GM21529 (cell line): ENCODE data around the gene DMD.
"Not testable (repeated sequence)": the region's sequence is repeated elsewhere in the genome, so short reads cannot be mapped to it uniquely, and the experiment has no call there.

Source experiments
- ATAC-seq: cut with Tn5 transposase; IDR thresholded peaks from one replicate; pipeline ENCODE4 v1.9.1; 2021; ENCODE audit not compliant: unreplicated experiment

DMD gene

DNA sequence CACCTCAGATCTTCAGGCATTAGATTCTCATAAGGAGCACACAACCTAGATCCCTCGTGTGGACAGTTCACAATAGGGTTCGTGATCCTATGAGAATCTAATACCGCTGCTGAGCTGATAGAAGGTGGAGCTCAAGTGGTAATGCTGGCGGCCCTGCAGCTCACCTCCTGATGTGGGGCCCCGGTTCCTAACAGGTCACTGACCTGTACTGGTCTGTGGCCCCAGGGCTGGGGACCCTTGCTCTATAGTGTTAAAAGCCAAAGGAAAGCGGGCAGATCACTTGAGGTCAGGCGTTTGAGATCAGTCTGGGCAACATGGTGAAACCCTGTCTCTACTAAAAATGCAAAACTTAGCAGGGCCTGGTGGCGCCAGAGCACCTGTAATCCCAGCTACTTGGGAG lies 1092.5 kb downstream of the DMD start:
- no peak for ATAC-seq

DNA sequence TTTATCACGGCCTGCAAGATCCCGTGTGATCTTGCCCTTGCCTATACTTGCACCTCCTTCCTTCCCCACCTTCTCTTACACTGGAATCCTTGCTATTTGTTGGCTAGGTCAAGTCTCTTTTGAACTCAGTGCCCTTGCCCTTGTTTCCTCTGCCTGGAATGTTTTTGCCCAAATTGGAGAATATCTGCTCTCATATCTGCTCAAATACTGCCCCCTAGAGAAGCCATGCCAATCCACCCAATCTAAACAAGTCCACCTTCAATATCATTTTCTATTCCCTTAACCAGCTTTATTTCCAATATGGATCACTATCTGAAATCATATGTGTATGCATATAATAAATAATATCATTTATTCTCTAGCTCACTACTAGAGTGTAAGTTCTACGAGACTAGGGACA lies 1095.3 kb downstream of the DMD start:
- ATAC-seq, result no peak

DNA sequence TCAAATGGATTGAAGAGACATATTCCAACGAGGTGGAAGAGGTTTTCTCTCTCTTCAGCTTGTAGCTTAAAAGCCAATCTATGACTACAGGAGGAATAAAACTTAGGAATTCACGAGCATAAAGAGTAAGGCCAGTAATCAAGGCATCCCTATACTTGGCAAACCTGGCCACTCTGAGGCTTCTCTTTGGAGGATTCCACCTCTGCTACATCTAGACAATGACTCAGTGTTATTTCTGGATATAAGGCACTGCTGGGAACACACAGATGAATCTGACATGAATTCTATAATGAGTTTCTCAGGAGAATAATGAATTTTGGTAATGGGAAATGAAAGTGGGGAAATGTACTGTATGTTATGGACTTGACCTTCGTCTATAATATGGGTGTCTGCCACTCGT lies 1123.7 kb downstream of the DMD start:
- ATAC-seq, result no peak

DNA sequence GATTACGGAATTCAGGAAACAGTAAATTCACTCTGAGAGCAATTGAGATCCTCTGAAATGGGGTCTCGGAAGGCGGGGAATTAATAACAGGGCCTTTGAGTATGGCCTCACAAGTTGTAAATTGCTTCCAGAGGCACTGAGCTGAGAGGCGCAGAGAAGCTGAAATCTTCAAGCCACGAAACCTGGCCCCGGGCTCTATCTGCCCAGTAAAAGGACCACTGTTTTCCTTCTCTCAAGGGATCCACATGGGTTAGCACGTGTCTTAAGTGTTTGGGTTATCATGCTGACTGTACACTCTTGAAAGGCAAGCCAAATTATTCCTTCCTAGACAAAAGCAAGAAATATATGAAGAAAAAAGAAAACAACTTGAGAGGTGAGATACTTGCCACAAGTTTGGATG lies 1126.6 kb downstream of the DMD start:
- ATAC-seq, result no peak

DNA sequence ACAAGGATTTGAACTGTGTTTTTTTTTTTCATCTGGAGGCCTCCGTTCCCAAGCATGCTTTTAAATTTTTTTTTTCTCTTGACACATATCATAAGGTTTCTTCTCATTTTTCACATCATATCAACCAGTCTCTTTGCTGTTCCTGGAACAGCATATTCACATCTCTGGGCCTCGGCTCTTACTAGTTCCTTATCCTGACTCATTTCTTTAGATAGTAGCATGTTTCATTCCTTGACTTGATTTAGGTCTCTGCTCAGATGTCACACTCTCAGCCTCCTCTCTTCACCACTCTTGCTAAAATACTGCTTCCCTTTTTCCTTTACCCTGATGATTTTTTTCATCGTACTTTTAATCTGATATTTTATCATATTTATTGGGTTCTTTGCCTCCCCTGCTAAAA lies 1163.1 kb downstream of the DMD start:
- ATAC-seq, result no peak

DNA sequence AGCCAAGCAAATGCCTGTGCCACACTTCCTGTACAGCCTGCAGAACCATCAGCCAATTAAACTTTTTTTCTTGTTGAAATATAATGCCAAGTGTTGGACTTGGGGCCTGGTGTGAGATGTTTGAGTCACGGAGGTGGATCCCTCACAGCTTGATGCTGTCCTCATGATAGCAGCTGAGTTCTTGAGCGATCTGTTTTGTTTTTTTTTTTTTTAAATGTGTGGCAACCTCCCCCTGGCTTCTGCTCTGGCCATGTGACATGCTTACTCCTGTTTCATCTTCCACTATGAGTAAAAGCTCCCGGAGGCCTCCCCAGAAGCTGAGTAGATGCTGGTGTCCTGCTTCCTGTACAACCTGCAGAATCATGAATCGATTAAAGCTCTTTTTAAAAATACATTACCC lies 1166.2 kb downstream of the DMD start:
- no peak for ATAC-seq

DNA sequence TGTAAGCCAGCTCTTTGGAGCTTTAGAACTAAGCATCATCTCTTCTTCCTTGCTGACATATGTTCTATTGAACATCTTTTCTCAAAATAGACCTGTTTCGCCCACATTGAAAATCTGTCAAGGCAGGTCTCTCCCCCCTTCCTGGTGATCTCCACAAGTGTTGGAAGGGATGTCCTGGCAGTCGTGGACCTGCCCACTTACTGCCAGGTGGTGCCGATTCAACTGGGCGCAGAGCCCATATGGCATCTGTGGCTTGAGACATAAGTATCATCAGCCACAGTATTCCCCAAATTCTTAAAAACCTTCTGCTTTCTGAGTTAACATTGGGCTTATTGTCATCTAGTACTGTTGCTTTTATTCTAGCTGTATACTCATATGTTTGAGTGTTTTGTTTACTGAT lies 1170.2 kb downstream of the DMD start:
- no peak for ATAC-seq

DNA sequence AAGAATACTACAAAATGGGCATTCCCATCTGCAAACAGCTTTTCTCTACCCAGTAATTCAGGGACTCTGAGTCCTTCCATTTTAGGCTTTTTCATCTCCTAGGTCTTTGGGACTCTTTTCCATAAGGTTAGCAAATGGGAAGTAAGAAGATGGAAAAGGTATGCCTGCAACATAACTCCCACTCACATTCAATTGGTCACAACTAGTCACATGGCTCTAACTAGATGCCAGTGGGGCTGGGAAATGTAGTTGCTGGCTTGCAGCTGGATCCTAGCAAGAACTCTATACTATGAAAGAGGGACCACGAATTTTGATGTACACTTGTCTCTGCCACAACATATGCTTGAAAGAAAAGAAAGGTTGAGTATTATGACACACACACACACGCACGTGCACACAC lies 1184.6 kb downstream of the DMD start:
- no peak for ATAC-seq

DNA sequence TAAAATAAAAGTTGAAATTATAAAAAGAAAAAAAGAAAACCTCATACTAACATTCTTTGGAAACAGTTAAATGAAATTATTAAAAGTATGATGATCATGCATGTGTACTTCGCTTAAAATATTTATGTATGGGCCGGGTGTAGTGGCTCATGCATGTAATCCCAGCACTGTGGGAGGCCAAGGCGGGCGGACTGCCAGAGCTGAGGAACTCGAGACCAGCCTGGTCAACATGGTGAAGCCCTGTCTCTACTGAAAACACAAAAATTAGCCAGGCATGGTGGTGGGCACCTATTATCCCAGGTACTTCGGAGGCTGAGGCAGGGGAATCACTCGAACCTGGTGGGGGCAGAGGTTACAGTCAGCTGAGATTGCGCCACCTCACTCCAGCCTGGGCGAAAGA lies 1187.3 kb downstream of the DMD start:
- ATAC-seq, result no peak

DNA sequence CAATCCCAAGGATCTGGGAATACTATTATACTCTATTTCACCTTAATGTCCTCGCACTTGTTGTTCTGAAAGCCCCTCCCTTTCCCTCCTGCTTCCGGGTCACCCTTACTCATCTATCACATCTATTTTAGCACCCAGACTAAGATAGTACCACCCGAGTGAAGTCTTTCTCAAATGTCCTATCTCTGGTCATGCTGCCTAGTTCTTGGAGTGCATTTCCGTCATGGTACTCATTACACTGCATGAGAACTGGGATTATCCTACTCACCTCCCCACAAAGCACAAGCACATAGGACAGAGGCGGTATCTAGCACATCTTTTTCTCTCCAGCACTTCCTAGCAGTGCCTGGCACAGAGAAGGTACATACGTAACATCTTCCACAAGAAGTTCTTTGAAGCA lies 1195.2 kb downstream of the DMD start:
- ATAC-seq, result no peak

DNA sequence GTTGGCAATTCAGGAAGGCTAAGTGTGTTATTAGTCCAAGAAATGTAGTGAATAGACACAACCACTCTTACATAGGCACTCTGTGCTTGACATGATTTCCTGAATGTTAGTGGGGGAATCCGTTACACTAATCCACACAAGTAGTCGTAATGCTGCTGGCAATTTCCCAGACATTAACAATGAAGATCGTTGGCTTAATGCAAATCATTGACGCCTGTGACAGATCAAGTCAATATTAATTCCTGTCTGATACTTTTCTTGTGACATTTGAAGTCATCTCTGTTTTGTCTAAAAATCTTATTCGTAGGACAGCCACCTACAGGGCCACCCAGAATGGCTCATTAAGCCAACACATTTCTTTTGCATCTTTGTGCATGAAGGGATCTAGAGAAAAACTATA lies 1200.4 kb downstream of the DMD start:
- no peak for ATAC-seq

DNA sequence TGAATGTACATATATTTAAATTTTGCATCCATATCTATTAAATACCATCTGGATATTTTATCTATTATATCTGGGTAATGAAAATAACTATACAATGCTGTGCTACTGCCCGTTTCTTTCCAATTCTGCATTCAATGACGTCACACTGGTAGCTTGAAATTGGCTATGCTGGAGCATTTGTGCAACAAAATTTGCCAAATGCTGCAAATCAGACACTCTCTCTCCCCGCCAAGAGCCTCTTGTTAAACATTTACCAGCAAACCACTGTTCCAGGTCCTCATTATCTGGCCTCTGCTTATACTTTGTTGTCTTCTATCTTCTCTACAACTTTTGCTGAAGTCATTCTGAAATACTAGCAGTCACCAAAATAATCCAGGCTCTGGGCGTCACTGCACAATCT lies 1201.1 kb downstream of the DMD start:
- no peak for ATAC-seq

DNA sequence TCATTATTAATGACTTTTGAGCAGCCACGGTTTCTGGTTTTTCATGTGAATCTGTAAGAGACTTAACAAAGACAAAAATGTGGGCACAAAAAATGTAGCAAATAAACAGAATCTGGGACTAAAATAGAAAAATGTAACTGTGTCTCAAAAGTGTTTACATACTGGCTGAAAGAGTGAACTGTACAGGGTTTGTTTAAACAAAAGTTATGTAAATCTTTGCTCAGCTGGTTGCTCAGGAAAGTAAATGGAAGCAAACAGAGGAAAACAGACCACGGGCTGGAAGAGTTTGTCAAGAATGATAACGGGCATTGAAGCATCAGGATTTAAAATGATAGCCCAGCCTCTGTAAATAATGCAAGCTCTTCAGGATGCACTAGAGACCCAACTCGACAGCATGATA lies 1217.7 kb downstream of the DMD start:
- no peak for ATAC-seq

DNA sequence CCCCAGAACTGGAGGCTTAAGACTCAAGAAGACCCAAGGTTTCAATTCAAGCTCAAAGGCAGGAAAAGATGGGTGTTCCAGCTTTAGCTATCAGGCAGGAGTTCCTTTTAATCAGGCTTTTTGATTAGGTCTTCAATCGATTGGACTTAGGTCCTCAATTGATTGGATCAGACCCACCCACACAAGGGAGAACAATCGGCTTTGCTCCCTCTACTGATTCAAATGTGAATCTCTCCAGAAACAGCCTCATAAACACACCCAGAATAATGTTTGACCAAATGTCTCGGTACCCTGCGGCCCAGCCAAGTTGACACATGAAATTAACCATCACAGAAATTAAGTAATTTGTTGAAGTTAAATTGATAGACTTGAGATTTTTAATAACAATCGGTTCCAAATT lies 1222.4 kb downstream of the DMD start:
- no peak for ATAC-seq

DNA sequence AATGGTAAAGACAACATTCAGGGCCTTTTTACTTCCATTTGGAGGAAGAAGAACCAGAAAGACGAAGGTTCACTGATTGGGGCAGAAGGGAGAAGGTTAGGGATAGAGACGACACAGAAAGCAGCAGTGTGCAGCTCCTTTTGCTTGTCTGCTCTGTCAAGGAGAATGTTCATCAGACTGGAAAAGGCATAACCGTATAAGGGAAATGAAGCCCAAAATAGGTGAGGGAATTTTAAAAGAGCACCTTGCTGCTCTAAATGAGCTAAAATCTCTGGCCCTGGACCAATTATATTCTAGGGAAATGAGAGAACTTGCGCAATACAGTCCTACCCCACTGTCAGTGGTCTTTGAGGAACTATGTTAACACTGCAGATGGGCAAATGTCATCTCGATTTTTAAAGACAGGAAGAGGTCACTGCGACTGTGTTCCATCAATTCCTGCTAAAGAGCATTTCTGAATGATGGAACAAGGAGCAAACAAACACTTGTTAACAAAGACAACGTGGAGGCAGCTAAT lies 1229.7 kb downstream of the DMD start:
- no peak for ATAC-seq

DNA sequence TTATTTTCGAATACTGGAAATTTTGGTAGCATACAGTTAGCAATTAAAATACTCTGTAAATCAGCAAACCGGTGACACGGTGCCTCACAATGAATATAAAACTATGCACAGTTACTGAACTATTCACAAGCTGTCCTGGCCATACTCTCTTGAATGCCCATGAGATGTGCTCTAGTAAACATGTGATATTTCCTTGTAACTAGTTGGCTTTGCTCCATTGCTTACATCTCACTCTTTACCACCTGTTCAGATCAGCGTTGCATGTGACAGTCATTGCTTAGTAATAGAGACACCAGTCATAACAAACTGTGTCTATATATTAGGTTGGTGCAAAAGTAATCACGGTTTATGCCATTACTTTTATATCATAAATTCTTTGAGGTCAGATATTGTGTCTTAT lies 1241.6 kb downstream of the DMD start:
- ATAC-seq, result no peak

DNA sequence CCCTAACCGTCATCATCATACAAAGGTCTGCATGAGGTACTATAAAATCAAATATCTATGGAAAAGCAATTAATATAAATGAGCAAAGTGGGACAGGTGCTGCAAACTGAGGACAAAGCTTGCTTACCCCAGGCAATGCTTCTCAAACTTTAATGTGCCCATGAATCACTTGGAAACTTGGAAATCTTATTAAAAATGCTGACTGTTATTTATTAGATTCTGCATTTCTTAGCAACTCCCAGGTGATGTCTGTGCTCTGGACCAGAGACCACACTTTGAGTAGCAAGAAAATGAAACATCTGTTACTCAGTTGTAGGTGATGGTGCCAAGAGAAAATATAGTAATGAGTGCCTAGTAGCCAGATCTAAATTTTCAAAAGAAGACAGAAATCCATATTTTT lies 1249.1 kb downstream of the DMD start:
- ATAC-seq, result no peak

DNA sequence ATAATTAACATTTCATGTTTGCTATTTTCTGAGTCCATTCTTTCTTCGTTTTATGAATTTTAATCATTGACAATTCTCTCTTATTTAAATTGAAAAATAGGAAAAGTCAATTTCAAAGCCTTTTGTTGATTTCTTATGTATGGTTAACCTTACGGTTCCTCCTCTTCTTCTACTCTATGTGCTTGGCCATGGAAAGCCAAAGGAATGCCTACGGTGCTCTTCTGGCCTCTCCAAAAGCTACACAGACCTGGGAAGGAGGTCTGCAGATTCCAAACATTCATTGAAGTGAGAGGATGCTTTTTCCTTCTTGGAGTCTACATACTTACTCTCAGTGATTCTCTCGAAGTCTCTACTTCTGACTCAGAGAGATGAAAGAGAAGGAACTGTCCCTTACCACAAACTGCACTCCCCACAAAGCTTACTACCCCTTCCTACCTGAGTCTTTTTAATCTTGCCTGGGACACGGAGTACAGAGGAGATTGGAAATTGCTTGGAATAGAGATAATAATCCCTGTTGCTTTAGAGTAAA lies 1276.4 kb downstream of the DMD start:
- ATAC-seq, result no peak

DNA sequence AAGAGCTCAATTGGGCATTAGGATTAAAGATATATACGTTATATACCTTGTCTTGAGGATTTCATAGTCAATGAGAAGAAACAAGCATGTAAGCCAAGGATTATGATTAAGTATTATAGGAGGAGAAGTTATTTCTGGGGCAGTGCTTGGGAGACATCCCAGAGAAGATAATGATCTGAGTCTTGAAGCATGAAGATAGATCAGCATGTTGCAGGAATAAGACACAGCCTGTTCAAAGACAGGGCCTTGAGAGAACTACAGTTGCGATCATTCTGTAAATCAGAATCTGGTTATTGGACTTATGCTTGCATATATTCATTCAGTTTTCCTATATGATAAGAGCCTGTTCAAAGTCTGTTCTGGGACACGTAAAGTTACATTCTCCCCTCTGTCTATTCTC lies 1277.3 kb downstream of the DMD start:
- ATAC-seq, result no peak

DNA sequence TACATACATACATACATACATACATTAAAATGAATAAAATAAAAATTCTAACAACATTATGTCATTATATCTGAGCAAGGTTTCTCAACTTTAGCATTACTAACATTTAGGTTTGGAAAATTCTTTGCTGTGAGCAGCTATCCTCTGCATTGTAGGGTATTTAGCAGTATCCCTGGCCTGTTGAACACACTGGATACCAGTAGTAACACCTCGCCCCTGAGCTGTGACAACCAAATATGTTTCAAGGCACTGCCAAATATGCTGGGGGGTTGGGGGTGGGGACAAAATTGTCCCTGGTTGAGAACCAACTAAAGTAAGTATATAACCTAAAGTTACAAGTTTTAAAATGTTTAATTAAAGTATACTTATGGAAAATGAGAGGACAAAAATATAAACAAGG lies 1278.6 kb downstream of the DMD start:
- no peak for ATAC-seq

DNA sequence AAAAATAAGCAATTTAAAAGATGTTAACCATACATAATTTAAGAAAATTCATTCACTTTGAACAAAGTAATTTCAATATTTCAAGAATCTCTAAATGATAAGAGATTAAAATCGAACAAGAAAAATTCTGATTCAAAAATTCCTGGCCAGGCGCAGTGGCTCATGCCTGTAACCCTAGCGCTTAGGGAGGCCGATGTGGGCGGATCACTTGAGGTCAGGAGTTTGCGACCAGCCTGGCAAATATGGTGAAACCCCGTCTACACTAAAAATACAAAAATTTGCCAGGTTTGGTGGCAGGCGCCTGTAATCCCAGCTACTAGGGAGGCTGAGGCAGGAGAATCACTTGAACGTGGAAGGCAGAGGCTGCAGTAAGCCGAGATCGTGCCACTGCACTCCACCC lies 1279.0 kb downstream of the DMD start:
- ATAC-seq, result not testable (repeated sequence)

DNA sequence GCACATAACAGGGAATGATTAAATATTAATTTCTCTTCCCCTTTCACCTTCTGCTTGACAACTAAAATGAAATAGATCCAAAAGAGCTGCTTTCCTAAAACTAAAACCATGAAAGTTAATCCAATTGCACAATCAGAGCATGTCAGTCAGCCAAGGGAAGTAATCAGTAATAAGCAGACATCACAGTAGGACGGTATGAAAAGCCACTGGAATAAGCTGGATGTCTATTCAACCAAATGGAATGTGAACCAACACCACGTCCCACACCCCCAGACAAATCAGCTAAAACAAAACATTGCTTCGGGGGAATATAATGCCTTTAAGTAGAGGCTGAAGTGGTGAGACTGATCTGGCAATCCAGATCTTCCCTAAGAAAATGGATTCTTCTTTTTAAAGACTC lies 1280.1 kb downstream of the DMD start:
- no peak for ATAC-seq

DNA sequence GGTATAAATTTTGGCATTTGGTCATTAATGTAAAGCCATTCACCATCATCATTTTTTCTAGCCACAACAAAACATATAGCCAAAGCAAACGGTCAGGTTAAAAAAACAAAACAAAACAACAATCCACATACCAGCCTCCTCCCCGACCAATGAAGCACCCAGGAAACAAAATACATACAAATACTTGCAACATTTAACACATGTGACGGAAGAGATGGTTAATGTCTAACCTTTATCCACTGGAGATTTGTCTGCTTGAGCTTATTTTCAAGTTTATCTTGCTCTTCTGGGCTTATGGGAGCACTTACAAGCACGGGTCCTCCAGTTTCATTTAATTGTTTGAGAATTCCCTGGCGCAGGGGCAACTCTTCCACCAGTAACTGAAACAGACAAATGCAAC lies 1282.0 kb downstream of the DMD start:
- ATAC-seq, result no peak

DNA sequence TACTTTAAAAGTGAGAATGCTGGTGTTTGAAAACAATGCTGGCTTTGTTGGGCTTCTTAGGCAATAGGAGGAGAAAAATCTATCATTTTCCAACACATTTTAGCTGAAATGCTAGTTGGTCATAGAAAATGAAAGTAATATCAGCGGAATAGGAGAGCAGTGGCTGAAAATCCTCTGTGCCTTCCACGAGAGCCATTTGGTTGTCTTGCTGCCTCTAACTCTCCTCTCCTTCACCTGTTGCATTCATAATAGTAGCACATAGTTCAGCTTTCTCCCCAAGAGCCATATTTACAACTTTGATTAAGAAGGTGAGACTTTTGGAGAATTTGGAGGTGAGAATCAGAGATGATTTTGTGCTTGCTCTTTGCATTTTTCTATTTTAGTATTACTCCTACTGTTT lies 1290.1 kb downstream of the DMD start:
- no peak for ATAC-seq
